ENCODE measurements around the gene POLR2L. TPM values are rescaled to one million over a fixed set of nuclear protein-coding genes. Genes with fewer than 3 reads are reported as not detected.

POLR2L gene
- total and polyA plus RNA-seq, 2 of the 13 experiments (the other 11 are each of a cell fraction or from before 2014, with no cell fraction given): 104 to 114 TPM

DNA sequence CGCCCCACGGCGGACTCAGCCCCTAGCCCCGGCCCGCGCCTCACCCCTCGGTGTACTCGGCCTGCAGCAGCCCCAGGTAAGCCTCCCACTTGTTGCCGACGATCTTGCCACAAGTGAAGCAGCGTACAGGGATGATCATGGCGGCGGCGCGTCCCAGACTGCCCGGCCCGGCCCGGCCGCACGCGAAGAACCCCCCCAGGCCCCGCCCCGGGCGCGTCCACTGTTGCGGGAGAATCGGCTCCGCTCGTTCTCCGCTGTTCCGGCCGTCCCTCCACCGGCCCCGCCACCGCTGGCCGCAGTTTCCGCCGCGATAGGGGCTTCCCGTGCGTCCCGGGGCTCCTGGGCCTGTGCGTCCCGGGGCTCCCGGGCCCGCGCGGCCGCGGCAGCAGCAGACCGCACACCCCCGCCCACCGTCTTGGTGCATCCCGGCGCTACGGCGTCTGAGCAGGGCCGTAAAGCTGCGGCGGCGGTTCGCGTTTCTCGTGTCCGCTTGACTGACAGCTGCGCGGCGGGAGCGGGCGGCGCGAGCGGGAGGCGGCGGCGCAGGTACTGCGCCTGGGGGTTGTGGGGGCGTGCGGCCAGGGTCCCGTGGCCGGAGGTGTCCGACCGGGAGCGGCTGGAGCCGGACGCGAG, at the start of gene POLR2L, which contains the start of gene TSPAN4 (continued):
- TF ChIP-seq, protein P1, sequence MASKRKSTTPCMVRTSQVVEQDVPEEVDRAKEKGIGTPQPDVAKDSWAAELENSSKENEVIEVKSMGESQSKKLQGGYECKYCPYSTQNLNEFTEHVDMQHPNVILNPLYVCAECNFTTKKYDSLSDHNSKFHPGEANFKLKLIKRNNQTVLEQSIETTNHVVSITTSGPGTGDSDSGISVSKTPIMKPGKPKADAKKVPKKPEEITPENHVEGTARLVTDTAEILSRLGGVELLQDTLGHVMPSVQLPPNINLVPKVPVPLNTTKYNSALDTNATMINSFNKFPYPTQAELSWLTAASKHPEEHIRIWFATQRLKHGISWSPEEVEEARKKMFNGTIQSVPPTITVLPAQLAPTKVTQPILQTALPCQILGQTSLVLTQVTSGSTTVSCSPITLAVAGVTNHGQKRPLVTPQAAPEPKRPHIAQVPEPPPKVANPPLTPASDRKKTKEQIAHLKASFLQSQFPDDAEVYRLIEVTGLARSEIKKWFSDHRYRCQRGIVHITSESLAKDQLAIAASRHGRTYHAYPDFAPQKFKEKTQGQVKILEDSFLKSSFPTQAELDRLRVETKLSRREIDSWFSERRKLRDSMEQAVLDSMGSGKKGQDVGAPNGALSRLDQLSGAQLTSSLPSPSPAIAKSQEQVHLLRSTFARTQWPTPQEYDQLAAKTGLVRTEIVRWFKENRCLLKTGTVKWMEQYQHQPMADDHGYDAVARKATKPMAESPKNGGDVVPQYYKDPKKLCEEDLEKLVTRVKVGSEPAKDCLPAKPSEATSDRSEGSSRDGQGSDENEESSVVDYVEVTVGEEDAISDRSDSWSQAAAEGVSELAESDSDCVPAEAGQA (IDR thresholded peaks at IDR 0.05; ENCODE audit: low read depth): no peak
- TF ChIP-seq, protein P1 (CRISPR knock-in tag; IDR thresholded peaks at IDR 0.05; ENCODE audit: borderline replicate concordance): no peak
- TF ChIP-seq PTBP1 (IDR thresholded peaks at IDR 0.05; ENCODE audit: low read depth, low read length, poor library complexity, severe bottlenecking): no peak
- no peak for TF ChIP-seq GPN1 (CRISPR knock-in tag; IDR thresholded peaks at IDR 0.05; ENCODE audit: borderline replicate concordance)
- TF ChIP-seq KMT2B (CRISPR knock-in tag; IDR thresholded peaks at IDR 0.05): no peak
- peak; percentile 21; the same call in 1 of the 2 replicates for TF ChIP-seq ZNF614 (CRISPR knock-in tag; IDR thresholded peaks at IDR 0.05; ENCODE audit: borderline replicate concordance)
- TF ChIP-seq, protein P2, sequence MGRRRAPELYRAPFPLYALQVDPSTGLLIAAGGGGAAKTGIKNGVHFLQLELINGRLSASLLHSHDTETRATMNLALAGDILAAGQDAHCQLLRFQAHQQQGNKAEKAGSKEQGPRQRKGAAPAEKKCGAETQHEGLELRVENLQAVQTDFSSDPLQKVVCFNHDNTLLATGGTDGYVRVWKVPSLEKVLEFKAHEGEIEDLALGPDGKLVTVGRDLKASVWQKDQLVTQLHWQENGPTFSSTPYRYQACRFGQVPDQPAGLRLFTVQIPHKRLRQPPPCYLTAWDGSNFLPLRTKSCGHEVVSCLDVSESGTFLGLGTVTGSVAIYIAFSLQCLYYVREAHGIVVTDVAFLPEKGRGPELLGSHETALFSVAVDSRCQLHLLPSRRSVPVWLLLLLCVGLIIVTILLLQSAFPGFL (CRISPR knock-in tag; IDR thresholded peaks at IDR 0.05): no peak
- no peak for TF ChIP-seq NFRKB (IDR thresholded peaks at IDR 0.05)
- no peak for TF ChIP-seq RFXANK (CRISPR knock-in tag; IDR thresholded peaks at IDR 0.05)
- no peak for TF ChIP-seq JUND (CRISPR knock-in tag; IDR thresholded peaks at IDR 0.05)
- TF ChIP-seq, protein P3, sequence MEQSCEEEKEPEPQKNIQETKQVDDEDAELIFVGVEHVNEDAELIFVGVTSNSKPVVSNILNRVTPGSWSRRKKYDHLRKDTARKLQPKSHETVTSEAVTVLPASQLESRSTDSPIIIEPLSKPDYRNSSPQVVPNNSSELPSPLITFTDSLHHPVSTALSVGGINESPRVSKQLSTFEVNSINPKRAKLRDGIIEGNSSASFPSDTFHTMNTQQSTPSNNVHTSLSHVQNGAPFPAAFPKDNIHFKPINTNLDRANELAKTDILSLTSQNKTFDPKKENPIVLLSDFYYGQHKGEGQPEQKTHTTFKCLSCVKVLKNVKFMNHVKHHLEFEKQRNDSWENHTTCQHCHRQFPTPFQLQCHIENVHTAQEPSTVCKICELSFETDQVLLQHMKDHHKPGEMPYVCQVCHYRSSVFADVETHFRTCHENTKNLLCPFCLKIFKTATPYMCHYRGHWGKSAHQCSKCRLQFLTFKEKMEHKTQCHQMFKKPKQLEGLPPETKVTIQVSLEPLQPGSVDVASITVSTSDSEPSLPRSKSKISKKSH (CRISPR knock-in tag; IDR thresholded peaks at IDR 0.05; ENCODE audit: borderline replicate concordance): no peak
- TF ChIP-seq TCF7L2 (IDR thresholded peaks at IDR 0.05; ENCODE audit: low read depth, low read length): no peak
- no peak for TF ChIP-seq MTF1 (CRISPR knock-in tag; IDR thresholded peaks at IDR 0.05)
- TF ChIP-seq, protein P4, sequence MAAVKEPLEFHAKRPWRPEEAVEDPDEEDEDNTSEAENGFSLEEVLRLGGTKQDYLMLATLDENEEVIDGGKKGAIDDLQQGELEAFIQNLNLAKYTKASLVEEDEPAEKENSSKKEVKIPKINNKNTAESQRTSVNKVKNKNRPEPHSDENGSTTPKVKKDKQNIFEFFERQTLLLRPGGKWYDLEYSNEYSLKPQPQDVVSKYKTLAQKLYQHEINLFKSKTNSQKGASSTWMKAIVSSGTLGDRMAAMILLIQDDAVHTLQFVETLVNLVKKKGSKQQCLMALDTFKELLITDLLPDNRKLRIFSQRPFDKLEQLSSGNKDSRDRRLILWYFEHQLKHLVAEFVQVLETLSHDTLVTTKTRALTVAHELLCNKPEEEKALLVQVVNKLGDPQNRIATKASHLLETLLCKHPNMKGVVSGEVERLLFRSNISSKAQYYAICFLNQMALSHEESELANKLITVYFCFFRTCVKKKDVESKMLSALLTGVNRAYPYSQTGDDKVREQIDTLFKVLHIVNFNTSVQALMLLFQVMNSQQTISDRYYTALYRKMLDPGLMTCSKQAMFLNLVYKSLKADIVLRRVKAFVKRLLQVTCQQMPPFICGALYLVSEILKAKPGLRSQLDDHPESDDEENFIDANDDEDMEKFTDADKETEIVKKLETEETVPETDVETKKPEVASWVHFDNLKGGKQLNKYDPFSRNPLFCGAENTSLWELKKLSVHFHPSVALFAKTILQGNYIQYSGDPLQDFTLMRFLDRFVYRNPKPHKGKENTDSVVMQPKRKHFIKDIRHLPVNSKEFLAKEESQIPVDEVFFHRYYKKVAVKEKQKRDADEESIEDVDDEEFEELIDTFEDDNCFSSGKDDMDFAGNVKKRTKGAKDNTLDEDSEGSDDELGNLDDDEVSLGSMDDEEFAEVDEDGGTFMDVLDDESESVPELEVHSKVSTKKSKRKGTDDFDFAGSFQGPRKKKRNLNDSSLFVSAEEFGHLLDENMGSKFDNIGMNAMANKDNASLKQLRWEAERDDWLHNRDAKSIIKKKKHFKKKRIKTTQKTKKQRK (IDR thresholded peaks at IDR 0.05; ENCODE audit: low read length): no peak
- TF ChIP-seq ZNF768 (CRISPR knock-in tag; IDR thresholded peaks at IDR 0.05): no peak; the same call in 1 of the 2 replicates
- TF ChIP-seq ZNF766 (CRISPR knock-in tag; IDR thresholded peaks at IDR 0.05; ENCODE audit: borderline replicate concordance): no peak
- TF ChIP-seq, protein P5, sequence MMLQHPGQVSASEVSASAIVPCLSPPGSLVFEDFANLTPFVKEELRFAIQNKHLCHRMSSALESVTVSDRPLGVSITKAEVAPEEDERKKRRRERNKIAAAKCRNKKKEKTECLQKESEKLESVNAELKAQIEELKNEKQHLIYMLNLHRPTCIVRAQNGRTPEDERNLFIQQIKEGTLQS (CRISPR knock-in tag; IDR thresholded peaks at IDR 0.05): no peak
- TF ChIP-seq NCOR1 (IDR thresholded peaks at IDR 0.05; ENCODE audit: borderline replicate concordance, low read length): no peak
- no peak for TF ChIP-seq MZF1 (CRISPR knock-in tag; IDR thresholded peaks at IDR 0.05; ENCODE audit: borderline replicate concordance)
